HG03159 (cell line): Measurements from ENCODE around the gene PRR15L.
A peak's percentile ranks its signal among the peaks of the same experiment; 100 is the strongest.

Experiments
- ATAC-seq: cut with Tn5 transposase; IDR thresholded peaks from one replicate; pipeline ENCODE4 v1.9.1; 2021; ENCODE audit warnings: mild to moderate bottlenecking, moderate library complexity; ENCODE audit not compliant: unreplicated experiment

The PRR15L gene

GRCh38 chr17:47962901-47963300, 5.2 kb upstream of the PRR15L start:
- no peak for ATAC-seq

- no peak for ATAC-seq
Measured at GRCh38 chr17:47961406-47961805, 3.7 kb upstream of the PRR15L start.

GRCh38 chr17:47959825-47960655, 2.4 kb upstream of the PRR15L start:
- no peak for ATAC-seq

- ATAC-seq, result no peak
Measured at GRCh38 chr17:47956791-47957590, 692 bp downstream of the PRR15L start.

GRCh38 chr17:47955497-47956461, 1.9 kb downstream of the PRR15L start:
- no peak for ATAC-seq

- no peak for ATAC-seq
Measured at GRCh38 chr17:47953909-47954308, 3.8 kb downstream of the PRR15L start.

GRCh38 chr17:47952171-47953021, 5.3 kb downstream of the PRR15L start:
- ATAC-seq, result no peak

- no peak for ATAC-seq
Measured at GRCh38 chr17:47950448-47950847, 7.2 kb downstream of the PRR15L start.

- ATAC-seq, result no peak
Measured at GRCh38 chr17:47949946-47950345, 7.7 kb downstream of the PRR15L start.

- ATAC-seq, result peak; percentile 51
Measured at GRCh38 chr17:47949197-47949759, 8.4 kb downstream of the PRR15L start.

GRCh38 chr17:47948706-47949196, 8.9 kb downstream of the PRR15L start:
- no peak for ATAC-seq

GRCh38 chr17:47946929-47947397, 10.7 kb downstream of the PRR15L start:
- peak; percentile 68 for ATAC-seq

GRCh38 chr17:47946516-47946915, 11.2 kb downstream of the PRR15L start:
- ATAC-seq, result no peak

GRCh38 chr17:47945529-47946508, 11.9 kb downstream of the PRR15L start:
- no peak for ATAC-seq

GRCh38 chr17:47945080-47945479, 12.6 kb downstream of the PRR15L start:
- no peak for ATAC-seq

- no peak for ATAC-seq
Measured at GRCh38 chr17:47942568-47942967, 15.1 kb downstream of the PRR15L start.

- no peak for ATAC-seq
Measured at GRCh38 chr17:47942096-47942510, 15.6 kb downstream of the PRR15L start.
